GM10248 (cell line): ENCODE measurements around the gene LDLRAD3.

Experiments
- CTCF ChIA-PET: fragments of 300-600 bp; sonication (Branson Sonifier 250); formaldehyde crosslinking; extraction: SDS; loops from one replicate; lab custom pipeline; 2021; ENCODE audit warnings: antibody characterized with exemption; lab: Yijun Ruan, JAX
- POLR2A ChIA-PET: fragments of 350-650 bp; sonication (Branson Sonifier 250); formaldehyde crosslinking; extraction: SDS; loops from one replicate; lab custom pipeline; 2020; ENCODE audit warnings: antibody characterized with exemption; lab: Yijun Ruan, JAX
- DNase-seq: peaks from one replicate; pipeline ENCODE4 v3.0.0; 2012; ENCODE audit errors: extremely low spot score
- TF ChIP-seq, protein P1 (sequence below): IDR thresholded peaks from 2 replicates; pipeline ENCODE4 v1.5.1; 2012; ENCODE audit warnings: mild to moderate bottlenecking, low read depth; ENCODE audit errors: extremely low read depth, missing control alignments, control extremely low read depth

LDLRAD3 gene

DNA sequence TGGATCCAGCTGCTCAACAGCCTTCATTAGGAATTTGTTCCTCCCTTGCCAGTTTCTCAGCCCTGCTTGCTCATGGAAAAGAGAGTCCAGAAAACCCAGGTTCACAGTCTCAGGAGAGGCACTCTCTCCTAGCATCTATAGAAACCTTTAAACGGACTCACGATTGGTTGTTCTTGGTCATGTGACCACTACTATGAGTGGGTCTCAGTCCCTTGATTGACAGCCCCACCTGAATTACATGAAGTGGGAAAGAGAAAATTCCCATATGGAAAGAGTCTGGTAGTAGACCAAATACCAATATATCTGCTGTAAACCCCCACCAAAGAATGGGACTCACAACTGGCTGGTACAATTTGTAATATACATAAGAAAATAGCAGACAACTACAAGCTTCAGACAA, 291.0 kb downstream of the LDLRAD3 start:
- CTCF ChIA-PET = interaction anchor here (1.4 kb wide), 1 partner anchor 24 kb away, joined by 4 read pairs; no protein-coding TSS in a partner anchor
- TF ChIP-seq, protein P1, sequence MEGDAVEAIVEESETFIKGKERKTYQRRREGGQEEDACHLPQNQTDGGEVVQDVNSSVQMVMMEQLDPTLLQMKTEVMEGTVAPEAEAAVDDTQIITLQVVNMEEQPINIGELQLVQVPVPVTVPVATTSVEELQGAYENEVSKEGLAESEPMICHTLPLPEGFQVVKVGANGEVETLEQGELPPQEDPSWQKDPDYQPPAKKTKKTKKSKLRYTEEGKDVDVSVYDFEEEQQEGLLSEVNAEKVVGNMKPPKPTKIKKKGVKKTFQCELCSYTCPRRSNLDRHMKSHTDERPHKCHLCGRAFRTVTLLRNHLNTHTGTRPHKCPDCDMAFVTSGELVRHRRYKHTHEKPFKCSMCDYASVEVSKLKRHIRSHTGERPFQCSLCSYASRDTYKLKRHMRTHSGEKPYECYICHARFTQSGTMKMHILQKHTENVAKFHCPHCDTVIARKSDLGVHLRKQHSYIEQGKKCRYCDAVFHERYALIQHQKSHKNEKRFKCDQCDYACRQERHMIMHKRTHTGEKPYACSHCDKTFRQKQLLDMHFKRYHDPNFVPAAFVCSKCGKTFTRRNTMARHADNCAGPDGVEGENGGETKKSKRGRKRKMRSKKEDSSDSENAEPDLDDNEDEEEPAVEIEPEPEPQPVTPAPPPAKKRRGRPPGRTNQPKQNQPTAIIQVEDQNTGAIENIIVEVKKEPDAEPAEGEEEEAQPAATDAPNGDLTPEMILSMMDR = no peak
- no peak for DNase-seq
- POLR2A ChIA-PET = no interaction called here

DNA sequence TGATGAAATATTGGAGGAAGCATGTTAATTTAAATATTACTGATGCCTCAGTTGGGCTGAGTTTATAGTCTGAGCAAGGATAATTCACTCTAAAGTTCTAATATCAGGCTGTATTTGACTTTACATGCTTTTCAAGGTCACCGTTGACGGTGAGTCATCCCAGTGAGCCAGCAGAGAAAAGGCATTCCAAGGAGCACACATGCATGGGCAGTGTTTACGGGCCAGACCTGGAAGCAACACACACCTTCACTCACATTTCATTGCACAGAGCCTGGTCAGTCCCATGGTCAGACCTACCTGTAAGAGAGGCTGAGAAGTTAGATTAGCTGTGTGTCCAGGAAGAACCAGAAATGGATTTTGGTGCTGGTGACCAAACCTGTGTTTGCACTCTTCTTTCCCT, 291.9 kb downstream of the LDLRAD3 start:
- DNase-seq = no peak
- ChIA-PET POLR2A (no interaction called here), CTCF (interaction anchor here (1.1 to 1.9 kb wide), 4 partner anchors 13 to 30 kb away, joined by 3 to 4 read pairs (median 4); no protein-coding TSS in a partner anchor)
- TF ChIP-seq, protein P1 = no peak

DNA sequence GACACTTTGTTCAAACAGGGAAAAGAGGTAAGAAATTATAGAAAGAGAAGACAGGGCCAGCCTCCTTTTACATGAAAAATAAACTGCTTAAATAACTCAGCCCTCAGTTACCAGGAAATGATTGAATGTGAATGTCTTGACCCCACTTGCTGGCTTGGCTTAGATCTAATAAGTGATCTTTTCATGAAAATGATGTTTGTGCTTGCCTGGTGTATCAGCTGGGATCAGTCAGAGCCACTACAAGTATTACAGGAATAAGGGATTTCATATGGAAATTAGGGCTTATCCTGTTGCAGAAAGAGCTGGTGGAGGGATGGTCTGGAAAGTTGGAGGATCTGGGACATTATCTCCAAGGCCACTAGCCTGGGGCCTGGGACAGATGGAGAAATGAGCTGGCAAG, 293.5 kb downstream of the LDLRAD3 start:
- DNase-seq = no peak
- ChIA-PET CTCF (interaction anchor here (1.0 to 1.9 kb wide), 4 partner anchors 11 to 255 kb away, joined by 3 to 4 read pairs (median 3); no protein-coding TSS in a partner anchor), POLR2A (no interaction called here)
- TF ChIP-seq, protein P1 = no peak

DNA sequence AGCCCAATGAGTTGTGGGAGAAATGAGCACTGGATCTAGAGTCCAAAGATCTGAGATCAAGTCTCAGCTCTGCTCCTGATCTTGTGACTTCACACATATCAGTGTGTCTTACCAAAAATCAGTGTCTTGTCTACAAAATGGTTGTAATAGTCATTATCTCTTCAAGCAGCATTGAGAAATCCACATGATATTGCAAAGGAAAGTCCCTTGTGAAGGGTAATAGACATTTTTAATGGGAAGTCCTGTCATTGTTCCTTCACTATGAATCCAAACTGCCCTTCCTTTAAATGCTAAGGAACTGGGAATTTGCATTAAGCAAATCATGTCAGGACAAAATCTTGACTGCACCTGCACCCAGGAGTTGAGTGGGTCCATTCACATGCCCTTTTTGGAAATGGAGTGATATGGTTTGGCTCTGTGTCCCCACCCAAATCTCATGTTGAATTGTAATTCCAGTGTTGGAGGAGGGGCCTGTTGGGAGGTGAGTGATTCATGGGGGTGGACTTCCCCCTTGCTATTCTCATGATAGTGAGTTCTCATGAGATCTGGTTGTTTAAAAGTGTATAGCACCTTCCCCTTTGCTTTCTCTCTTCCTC, 294.3 kb downstream of the LDLRAD3 start:
- TF ChIP-seq, protein P1 = no peak
- CTCF ChIA-PET = interaction anchor here (1.0 to 1.1 kb wide), 2 partner anchors 20 to 28 kb away, joined by 3 read pairs; no protein-coding TSS in a partner anchor
- DNase-seq = no peak
- POLR2A ChIA-PET = no interaction called here

DNA sequence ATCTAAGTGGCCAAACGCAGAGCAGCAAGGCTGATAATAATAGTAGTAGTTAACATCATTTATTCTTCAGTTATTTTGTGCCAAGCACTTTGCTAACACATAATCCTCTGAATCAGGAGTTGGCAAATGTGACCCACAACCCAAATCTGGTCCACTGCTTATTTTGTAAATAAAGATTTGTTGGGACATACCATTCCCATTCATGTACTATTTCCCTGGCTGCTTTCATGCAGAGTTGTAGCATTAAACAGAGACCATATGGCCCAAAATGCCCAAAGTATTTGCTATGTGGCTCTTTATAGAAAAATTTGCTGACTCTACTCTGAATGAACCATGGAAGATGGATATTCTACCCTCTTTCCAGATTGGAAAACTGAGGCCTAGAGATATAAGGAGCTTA, 295.0 kb downstream of the LDLRAD3 start:
- TF ChIP-seq, protein P1 = no peak
- CTCF ChIA-PET = no interaction called here
- POLR2A ChIA-PET = no interaction called here
- no peak for DNase-seq

DNA sequence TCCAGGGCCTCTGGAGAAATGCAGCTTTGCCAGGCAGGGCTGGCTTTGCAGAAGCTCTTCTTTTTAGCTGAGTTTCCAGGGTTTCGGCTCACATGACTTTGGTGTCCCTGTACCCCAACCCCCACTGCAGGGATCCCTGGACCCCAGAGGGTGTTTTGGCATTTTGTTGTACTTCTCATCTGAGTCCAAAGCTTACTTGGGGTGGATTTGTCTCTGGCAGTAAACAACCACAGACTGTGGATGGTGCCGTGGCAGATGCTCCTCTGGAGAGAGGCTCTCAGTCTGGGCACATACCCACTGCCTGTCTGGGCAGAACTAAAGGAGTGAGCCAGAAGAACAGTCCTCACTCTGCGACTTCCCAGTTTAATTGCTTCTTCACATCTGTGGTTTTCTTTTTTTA, 295.8 kb downstream of the LDLRAD3 start:
- POLR2A ChIA-PET = no interaction called here
- TF ChIP-seq, protein P1 = no peak
- DNase-seq = no peak
- CTCF ChIA-PET = no interaction called here
